Activated CD4-positive, alpha-beta T cell treated with anti-CD3 and anti-CD28 coated beads, Interleukin-2, amount 50 U/mL, for 1 hour (primary cell): Measurements from ENCODE around the gene E2F4.

Source experiments
- DNase-seq: peaks from one replicate; pipeline ENCODE4 v3.0.0-alpha.2; 2020

Gene E2F4

DNA sequence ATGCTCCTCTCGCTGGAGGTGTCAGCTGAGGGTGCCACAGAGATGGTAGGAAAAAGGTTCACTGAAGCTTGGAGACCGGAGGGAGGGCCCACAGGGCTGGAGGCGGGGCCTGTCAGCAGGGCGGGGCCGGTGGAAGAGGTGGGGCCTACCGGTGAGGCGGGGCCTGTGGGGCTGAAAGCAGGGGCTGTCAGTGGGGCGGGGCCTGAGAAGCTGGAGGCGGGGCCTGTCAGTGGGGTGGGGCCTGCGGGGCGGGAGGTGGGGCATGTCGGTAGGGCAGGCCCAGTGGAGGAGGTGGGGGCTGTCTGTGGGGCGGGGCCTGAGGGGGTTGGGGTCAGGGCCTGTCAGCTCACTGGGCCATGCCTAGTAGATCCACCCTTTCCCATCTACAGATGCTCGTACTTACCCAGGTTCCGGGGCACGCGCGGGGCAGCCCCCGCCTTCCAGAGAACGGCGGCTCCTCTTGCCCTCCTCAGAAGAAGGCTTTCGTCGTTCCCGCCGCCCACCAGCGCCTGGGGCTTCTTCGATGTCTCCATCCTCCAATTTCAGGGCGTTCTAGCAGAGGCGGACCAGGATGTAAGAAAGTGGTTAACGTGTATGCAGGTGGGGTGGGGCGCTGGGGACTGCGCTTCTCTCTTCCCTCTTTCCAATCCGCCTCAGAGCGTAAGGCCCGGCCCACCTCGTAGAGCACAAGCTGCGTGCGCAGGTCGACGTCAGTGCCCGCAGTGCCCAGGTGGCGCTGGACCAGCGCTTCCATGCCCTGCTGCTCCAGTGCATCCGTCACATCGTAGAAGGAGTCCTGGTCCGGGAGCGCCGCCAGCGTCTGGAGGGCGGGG lies 44.8 kb downstream of the E2F4 start:
- peak; percentile 79 for DNase-seq

DNA sequence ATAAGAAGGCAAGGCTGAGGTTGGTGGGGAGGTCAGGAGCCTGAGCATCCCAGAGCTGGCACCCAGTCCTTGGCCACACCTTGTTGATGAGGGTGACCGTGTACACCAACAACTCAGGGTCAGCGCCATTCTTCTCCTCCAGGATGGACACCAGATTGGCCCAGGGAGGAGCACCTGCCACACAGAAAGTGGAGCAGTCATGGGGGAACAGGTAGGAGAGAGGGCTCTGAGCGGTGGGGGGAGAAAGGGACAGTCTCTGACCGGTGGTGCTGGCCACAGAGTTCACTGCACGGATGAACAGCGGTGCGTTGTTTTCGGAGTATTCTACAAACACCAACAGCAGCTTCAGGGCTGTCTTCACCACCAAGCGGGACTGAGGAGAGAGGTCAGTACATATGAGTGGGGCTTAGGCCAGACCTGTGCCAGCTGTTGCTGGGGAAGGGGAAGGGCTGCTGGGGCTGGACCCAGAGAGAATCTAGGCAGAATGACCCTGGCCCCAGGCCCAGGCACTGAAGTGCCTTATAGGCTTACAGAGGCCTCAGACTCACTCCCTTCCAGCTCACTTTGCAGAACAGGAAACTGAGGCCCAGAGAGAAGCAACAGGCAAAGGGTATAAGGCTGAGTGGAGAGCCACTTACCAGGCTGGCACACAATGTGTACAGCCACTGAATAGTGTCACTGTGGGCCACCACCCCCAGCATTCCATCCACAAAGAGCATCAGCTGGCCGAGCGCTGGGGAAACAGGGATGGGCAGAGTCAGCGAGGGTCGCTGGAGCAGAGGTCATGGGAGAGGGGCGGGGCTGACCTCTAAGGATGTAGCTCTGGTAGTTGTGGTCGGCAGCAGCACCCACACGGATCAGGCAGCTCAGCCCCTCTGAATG lies 45.7 kb downstream of the E2F4 start:
- no peak for DNase-seq

DNA sequence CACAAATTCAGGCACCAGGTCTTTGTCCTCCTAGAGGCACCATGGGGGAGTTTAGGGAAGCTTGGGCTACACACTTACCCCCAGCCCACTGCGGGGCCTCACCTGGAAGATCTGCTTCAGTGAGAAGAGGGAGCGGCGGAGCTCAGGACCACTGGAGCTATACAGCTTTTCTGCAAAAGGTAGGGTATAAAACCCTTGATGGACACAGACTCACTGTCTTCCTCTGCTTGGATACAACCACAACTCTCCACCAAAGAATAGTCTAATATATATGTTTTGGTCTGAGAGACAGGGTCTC lies 46.3 kb downstream of the E2F4 start:
- DNase-seq = no peak

DNA sequence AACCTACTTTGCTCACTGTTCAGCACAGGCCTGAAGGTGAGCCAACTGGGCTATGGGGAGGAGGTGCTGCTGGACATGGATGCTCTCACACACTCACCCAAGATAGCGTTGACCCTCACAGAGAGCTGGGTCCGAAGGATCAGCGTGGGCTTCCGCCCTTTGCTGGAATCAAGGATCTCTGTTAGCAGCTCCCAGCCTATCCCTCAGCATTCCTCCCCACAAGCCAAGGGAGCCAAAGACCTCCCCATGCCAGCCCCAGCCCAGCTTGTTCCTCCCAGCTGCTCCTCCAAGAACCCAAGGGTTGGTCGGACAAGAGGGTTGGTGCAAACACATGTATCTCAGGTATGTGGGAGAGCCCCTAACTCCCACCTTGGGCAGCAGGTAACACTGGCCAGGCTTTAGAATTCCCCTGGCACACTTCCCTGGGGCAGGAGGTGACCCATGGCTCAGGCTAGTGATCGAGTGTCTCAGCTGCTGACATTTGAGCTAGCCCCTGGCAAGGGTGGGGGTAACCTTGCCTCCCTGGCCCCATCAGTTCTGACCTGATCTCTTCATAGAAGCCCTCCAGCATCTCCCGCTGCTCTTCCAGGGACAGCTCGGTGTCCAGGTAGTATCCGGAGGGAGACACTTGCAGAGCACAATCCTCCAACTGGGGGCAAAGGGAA lies 47.0 kb downstream of the E2F4 start:
- no peak for DNase-seq

DNA sequence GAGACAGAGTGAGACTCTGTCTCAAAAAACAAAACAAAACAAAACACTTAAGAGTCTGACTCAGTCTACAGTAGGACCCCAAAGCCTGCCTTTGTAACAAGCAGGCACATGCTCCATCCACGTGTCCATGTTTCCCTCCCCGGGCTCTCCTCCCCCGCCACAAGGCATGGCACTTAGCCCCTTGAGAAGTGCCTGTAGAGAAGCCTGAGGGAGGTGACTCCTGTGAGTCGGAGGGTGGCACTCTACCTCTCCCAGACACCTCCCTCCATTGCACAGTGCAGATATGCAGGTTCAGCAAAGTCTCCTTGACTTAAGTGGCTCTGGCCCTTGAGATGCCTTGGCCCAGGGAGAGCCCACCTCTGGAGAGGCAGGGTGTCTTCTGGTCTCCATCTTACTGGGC lies 48.6 kb downstream of the E2F4 start:
- DNase-seq = no peak

DNA sequence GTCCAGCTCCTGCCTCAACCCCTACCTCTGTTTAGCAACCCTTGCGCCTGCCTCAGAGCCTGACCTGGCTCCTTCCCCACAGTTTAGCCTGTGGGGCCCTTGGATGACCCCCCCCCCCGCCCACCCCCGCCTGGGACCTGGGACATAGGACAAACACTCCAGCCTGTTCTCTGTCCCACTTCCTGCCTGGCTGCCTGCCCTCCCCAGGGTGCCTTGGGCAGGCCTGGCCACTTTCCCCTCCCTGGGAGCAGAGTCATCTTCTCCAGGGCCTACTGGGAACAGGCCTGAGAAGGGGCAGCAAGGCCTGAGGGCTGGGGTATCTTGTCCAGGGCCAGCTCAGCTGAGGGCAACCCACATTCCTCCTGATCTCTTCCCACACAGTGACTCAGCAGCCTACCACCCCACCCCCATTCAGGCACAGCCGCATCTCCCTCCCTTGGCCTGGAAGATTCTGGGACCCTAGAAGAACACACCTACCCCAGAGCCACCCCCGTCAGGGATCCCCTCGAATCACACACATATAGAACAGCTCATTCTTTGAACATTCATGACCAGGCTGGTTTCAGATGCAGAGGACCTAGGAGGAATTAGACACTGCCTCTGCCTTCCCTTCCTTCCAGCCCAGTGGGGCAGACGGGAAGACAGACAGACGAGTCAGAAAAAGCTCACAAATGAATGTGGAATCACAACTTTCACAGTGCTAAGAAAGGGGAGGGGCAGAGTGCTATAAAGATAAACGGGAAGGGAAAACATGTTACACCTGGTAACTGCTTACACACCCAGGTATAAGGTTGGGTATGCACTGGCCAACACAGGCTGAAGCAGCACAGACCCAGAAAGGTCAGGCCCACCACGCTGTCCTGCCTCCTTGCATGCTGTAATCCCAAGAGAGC lies 49.3 kb downstream of the E2F4 start:
- DNase-seq = no peak

DNA sequence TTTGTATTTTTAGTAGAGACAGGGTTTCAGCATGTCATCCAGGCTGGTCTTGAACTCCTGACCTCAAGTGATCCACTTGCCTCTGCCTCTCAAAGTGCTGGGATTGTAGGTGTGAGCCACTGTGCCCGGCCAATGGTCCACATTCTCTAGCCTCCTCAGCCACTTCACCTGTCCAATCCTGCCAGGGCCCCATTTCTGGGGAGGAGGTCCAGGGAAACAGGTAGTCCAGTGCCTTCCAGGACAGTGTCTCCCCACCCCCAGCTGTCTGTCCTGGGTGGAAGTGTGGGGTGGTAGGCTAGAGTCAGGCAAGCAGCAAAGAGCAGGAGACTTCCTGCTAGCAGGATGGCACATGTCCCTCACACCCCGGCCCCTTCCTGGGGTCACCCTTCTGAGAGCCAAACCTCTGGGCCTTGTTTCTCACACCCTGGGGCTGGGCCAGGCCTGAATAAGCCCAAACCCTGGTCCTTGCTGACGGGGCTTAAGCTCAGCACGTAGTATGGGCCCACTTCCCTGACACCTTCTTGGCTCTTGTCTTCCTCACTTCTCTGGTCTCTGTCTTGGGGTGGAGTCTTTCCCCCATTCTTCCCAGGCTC lies 50.3 kb downstream of the E2F4 start:
- DNase-seq = no peak

DNA sequence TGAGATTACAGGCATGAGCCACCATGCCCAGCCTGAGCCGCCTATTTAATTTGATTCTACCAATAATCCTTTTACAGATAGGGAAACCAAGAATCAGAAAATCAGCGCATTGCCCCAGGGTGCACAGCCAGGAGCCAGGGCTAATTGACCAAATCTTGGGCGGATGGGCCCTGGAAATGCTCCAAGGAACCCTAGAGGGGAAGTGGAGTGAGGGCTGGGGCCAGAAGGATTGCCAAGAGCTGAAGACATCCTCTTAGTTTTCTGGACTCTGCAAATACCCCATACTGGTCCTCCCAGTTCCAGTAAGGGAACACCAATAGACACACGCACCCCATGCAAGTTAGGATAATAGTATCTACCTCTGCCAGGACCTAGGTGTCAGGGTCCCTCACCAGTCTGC lies 51.5 kb downstream of the E2F4 start:
- no peak for DNase-seq

DNA sequence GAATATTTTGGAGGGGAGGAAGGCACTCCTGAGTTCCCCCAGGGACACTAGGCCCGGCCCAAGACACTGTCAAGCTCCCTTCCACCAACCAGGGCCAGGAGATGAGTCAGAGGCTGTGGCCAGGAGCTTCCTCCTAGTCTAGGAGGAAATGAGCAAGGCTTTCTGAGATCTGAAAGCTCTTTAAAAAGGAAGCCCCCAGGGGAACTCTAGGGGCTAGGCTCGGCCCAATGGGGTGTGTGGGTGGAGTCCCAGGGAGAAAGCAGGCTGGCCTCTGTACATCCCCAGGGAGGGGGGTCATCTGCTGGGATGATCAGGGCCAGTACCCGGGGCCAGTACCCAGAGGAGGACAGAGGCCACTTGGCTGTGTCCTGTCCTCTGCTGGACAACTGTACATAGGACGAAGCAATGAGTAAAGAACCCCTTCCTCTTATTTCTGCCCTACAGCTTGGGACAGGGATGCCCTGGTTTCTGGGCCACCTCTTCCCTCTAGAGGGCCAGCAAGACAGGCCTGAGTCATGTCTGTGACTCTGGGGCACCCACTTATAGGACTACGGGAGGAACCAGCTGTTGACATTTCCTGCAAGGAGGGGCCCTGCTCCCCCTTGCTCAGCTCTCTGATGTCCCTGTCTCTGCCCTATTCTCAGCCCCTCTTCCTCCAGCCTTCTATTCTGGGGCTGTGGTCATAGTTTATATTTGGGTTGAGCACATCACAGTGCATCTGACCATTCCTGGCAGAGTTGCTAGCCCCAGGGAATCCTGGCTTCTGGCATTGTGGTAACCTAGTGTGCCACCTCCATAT lies 52.6 kb downstream of the E2F4 start:
- DNase-seq = peak; percentile 69

DNA sequence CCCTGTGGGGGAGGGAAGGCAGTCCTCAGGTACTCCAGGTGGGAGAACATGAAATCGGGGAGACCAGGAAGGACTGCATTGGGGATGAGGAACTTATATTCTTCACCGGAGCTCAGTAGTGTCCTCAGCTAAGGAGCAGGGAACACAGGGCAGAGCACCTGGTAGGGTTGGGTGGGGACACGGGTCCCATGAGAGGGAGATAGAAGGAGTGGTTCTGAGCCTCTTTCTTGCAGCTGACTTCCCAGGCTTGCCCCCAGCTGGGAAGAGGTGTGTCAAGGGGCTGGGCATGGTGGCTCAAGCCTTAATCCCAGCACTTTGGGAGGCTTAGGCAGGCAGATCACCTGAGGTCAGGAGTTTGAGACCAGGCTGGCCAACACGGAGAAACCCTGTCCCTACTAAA lies 53.2 kb downstream of the E2F4 start:
- DNase-seq = no peak

DNA sequence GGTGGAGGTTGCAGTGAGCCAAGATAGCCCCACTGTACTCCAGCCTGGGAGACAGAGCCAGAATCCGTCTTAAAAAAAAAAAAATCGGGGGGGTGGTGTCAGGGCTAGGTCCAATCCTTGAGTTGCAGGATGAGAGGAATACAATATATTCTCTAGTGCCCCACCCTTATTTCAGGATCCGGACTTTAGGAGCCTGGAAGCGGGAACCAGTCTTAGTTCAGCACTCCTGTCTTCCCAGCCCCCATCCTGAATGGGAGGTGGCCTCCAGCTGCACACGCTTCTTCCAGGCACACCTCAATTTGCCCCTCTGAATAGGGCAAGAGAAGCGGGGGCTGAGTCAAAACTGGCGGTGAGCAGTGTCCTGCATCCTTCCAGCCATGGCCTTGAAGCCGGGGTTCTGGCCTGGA lies 53.7 kb downstream of the E2F4 start:
- DNase-seq = no peak

DNA sequence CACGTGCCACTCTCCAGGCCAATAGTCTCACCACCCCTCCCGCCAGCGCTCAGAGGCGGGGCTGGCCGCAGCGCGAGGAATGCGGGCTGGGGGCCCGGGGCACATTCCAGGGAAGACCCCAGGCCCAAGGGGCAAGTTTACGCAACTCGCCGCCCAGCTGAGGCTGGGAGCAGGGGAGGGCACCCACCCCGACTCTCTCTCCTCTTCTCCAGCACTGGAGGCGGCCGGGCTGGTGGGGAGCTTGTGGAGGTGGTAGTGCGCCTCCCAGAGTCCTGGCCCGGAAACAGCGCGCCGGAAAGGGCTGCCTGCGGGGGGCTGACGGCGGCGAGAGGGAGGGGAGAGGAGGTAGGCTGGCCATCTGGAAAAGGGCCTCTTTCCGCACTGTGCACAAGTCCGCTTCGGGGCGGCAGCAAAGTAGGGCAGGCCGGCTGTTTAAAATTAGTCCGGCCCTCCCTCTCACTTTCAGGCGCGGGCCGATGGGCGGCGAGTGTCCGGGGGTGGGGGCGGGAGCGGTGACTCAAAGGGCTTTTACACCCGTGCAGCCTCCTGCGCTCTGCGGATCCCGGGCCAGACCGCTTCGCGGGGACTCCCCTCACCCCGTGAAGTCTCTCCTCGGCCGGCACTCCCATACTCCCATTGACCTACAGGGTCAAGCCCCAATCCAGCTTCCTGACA lies 54.3 kb downstream of the E2F4 start:
- DNase-seq = peak; percentile 26

DNA sequence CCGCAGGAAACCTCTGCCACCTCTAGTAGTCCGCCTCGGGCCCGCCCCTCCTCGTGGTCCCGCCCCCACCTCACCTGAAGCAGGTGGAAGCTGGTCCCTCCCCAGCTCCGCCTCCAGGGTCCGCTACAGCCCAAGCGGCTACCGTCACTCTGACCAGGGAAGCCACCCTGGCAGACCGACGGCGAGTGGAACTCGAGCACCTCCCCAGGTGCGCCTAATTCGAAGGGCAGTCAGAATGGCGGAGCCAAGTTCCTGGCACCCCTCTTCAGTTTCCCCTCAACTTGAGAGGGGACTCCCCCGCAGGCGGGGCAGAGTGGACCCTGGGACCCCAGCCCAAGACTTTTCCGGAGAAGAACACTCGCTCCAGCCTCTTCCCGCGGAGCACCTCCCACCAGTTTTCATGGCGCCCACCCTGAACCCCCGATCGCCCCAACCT lies 54.8 kb downstream of the E2F4 start:
- peak; percentile 42 for DNase-seq

DNA sequence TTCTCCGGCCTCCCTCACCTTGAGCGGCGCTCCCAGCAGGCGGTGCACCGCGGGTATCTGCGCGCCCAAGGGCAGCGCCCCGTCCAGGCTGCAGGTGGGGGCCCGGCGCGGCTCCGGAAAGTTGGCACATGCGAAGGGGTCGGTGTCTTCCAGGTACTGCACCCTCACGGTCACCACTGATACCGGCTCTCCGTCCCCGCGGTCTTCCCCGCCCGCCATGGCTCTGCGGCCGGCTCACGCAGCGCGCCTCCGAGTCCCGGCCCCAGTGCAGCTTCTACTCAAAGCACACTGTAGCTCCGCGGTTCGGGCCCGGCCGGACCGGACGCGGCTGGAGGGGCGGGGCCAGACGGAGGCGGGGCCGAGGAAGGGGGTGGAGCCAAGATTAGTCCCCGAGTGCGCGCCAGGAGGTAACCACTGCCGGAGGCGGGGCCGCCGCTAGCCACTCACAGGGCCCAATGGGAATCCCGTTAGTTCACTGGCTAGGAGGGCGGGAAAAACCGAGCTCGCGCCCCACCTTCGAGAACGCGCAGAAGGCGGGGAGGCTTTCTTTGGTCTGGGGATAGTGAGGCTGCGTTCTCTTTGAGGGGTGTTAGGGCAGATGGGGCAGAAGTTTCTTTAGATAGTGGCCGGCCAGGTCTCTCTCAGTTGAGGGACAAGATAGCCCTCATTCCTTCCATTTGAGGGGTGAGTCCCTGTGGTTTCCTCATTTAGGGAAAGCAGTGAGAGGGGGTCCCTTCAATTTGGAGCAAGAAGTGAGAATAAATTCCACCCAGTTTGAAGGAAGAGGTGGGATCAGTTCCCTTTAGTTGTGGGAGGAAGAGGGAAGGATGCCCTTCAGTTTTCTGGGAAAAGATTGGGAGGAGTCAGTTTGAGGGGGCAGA lies 55.5 kb downstream of the E2F4 start, which contains the start of gene FHOD1:
TSS of gene FHOD1 (minus strand) at position 290 of the 881 bp plus-strand sequence. CDS start at position 219, 71 bp downstream.
- DNase-seq = peak; percentile 93

DNA sequence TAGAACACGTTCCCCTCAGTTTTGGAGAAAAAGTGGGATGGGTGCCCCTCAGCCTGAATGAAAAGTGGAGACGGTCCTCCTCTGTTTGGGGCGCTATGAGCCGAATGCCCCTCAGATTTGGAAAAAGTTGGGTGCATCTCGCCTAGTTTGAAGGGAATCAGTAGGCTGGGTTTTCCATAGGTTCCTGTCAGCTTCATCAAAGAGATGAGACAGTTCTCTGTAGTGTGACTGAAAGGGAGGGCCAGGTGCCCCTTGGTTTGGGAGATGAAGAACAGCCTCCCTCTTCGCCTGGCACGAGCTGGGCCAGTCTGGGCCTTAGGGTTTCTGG lies 56.1 kb downstream of the E2F4 start:
- no peak for DNase-seq
